Measurements from ENCODE around the gene DACH1. TPM values are rescaled to one million over a fixed set of nuclear protein-coding genes. Genes with fewer than 3 reads are reported as not detected.

Gene DACH1
- total RNA-seq, 4 donors from 2014 or later: 0.98 to 1.6 (median 1.0) TPM

DNA sequence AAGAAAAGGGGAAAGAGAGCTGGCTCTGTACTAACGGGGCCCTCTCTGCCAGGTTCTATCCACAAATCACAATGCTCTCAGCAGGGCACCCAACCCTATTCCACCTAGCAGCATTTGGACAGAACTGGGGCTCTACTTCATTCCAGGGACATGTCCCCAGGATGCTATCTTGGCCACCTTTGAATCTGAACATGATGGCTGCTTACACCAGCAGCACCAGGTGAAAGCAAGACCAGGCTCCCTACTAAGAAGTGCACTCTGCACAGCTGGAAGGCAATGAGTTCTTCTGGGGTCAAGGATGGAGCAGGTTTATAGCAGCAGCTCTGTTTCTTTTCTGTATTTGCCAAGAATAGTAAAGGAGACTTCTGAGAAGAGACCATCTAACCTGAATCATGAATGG, 222.4 kb downstream of the DACH1 start:
- intact Hi-C loops (cut with DNase I; ENCODE audit: low total_unique reads): no loop called here
- ATAC-seq: no peak
- in situ Hi-C loops (cut with MboI; ENCODE audit: low sequenced_read_pairs in 4 of 4): no loop called here

DNA sequence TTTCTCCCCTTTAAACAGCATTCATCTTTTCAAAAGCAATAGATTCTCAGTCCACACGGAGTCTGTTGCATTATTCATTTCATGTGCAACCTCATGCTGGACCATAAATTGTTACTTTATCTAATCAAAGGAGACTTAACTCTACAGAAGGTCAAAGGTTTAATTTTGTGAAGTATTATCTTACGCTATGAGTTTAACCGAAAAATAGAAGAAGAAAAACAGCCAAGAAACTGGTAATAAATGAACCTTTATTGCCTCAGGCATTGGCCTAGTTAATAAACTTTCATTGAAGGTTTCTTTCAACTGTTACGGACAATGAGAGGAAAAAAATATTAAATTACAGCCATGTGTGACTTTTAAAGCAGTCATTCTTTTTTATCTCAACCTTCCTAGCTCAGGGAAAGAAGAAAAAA, 223.6 kb downstream of the DACH1 start:
- Histone ChIP-seq H3K27ac (no peak overlapping the region), H3K9me3 (no peaks in the 10 kb centered on the region), H3K4me1 (no peaks in the 10 kb centered on the region), H3K27me3 (no peaks in the 10 kb centered on the region), H3K4me3 (no peak overlapping the region), H3K36me3 (no peaks in the 10 kb centered on the region)
- intact Hi-C loops (cut with DNase I; ENCODE audit: low total_unique reads) (no loop called here), in situ Hi-C loops (cut with MboI; ENCODE audit: low sequenced_read_pairs in 4 of 4) (no loop called here)
- no peak for TF ChIP-seq POLR2A (IDR thresholded peaks at IDR 0.05)
- TF ChIP-seq, protein P1, sequence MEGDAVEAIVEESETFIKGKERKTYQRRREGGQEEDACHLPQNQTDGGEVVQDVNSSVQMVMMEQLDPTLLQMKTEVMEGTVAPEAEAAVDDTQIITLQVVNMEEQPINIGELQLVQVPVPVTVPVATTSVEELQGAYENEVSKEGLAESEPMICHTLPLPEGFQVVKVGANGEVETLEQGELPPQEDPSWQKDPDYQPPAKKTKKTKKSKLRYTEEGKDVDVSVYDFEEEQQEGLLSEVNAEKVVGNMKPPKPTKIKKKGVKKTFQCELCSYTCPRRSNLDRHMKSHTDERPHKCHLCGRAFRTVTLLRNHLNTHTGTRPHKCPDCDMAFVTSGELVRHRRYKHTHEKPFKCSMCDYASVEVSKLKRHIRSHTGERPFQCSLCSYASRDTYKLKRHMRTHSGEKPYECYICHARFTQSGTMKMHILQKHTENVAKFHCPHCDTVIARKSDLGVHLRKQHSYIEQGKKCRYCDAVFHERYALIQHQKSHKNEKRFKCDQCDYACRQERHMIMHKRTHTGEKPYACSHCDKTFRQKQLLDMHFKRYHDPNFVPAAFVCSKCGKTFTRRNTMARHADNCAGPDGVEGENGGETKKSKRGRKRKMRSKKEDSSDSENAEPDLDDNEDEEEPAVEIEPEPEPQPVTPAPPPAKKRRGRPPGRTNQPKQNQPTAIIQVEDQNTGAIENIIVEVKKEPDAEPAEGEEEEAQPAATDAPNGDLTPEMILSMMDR (IDR thresholded peaks at IDR 0.05 in 4 of 5, conservative IDR thresholded peaks at IDR 0.05 in 1 of 5): no peak
- ATAC-seq (no peak), DNase-seq (no peak)

More for the DNA sequence above, 222.4 kb downstream of the DACH1 start:
- H3K27me3 ChIP-seq: no peaks in the 10 kb centered on the region
- TF ChIP-seq, protein P1 (IDR thresholded peaks at IDR 0.05 in 4 of 5, conservative IDR thresholded peaks at IDR 0.05 in 1 of 5): no peak
- no peak for TF ChIP-seq POLR2A (IDR thresholded peaks at IDR 0.05)
- H3K36me3 ChIP-seq: no peaks in the 10 kb centered on the region
- no peaks in the 10 kb centered on the region for H3K9me3 ChIP-seq
- no peak overlapping the region for H3K4me3 ChIP-seq
- no peak overlapping the region for H3K27ac ChIP-seq
- H3K4me1 ChIP-seq: no peaks in the 10 kb centered on the region
- DNase-seq: no peak

DNA sequence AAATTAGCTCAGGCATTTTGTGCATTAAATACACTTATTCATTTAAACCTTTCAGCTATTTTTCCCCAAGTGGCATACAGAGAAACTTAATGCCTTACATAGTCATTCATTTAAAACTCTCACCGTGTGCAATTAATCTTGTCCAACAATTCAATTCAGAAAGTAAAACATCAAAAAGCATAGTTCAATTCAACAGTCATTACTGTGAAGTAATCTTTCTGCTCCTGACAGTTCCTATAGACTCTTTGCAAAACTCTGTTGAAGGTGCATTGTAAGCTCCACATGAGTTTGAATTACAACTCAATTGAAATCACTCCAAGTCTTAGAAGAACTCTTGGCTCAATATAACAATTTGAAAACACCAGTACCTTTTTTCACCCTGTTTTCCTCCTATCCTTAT, 228.3 kb downstream of the DACH1 start:
- no peaks in the 10 kb centered on the region for H3K9me3 ChIP-seq

DNA sequence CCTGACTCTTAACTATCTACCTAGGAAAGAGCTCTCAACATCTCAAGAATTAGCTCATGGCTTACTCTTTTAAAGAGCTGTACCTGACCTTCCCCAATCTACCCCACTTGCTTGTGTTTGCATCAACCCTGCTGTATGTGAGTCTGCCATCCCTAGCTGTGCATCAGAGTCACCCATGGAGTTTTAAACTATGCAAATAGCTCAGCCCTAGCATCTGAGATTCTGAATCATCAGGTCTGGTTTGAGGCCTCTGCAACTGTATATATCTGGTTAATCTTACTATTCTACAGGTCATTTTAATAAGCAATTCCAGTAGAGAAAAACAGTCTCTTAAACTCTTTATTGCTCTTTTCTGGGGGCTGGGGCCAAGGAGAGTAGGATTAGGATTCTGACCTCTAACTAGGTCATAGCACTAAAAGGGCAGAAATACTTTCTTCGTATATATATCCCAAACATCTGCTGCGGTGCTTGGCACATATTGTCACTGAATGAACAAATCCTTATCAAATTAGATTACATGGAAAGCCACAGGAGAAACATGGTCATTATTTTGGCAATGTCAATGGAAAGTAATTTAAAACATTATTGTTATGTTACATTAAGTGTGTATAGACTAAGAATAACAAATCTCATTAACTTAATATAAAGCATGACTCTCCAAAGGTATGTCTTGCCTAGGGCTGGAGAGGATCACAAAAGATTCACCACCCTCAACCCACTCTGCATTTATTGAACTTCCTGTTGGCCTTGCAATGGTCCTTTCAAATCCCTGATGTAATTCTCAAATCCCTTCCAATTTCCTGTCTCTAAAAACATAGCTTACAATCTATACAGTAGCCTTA, 232.2 kb downstream of the DACH1 start:
- intact Hi-C loops (cut with DNase I; ENCODE audit: low total_unique reads): no loop called here
- in situ Hi-C loops (cut with MboI; ENCODE audit: low sequenced_read_pairs in 4 of 4): no loop called here
- no peak for TF ChIP-seq POLR2A (IDR thresholded peaks at IDR 0.05)
- TF ChIP-seq, protein P1 (IDR thresholded peaks at IDR 0.05 in 4 of 5, conservative IDR thresholded peaks at IDR 0.05 in 1 of 5): no peak
- ATAC-seq (no peak), DNase-seq (no peak)
- H3K9me3 ChIP-seq: no peaks in the 10 kb centered on the region
- no peaks in the 10 kb centered on the region for H3K36me3 ChIP-seq
- no peaks in the 10 kb centered on the region for H3K27me3 ChIP-seq
- H3K4me1 ChIP-seq: no peaks in the 10 kb centered on the region
- no peak overlapping the region for H3K4me3 ChIP-seq
- no peak overlapping the region for H3K27ac ChIP-seq

More for the DNA sequence above, 228.3 kb downstream of the DACH1 start:
- Histone ChIP-seq H3K4me1 (no peaks in the 10 kb centered on the region), H3K36me3 (no peaks in the 10 kb centered on the region), H3K27ac (no peak overlapping the region), H3K4me3 (no peak overlapping the region), H3K27me3 (no peaks in the 10 kb centered on the region)
- no peak for TF ChIP-seq POLR2A (IDR thresholded peaks at IDR 0.05)
- TF ChIP-seq, protein P1 (IDR thresholded peaks at IDR 0.05 in 4 of 5, conservative IDR thresholded peaks at IDR 0.05 in 1 of 5): no peak
- in situ Hi-C loops (cut with MboI; ENCODE audit: low sequenced_read_pairs in 4 of 4): no loop called here
- ATAC-seq (no peak), DNase-seq (no peak)
- intact Hi-C loops (cut with DNase I; ENCODE audit: low total_unique reads): no loop called here
